C4-2B (cell line): ENCODE measurements around the gene TSPAN4.

Experiments
- ZFX ChIP-seq: fragments of 450-650 bp; IDR thresholded peaks from 2 replicates; pipeline ENCODE4 v1.6.1; 2017
- TF ChIP-seq, protein P1 (sequence below): fragments of 450-650 bp; conservative IDR thresholded peaks from 2 replicates; pipeline ENCODE4 v1.5.1; 2017; ENCODE audit warnings: mild to moderate bottlenecking

- TF ChIP-seq, protein P1, sequence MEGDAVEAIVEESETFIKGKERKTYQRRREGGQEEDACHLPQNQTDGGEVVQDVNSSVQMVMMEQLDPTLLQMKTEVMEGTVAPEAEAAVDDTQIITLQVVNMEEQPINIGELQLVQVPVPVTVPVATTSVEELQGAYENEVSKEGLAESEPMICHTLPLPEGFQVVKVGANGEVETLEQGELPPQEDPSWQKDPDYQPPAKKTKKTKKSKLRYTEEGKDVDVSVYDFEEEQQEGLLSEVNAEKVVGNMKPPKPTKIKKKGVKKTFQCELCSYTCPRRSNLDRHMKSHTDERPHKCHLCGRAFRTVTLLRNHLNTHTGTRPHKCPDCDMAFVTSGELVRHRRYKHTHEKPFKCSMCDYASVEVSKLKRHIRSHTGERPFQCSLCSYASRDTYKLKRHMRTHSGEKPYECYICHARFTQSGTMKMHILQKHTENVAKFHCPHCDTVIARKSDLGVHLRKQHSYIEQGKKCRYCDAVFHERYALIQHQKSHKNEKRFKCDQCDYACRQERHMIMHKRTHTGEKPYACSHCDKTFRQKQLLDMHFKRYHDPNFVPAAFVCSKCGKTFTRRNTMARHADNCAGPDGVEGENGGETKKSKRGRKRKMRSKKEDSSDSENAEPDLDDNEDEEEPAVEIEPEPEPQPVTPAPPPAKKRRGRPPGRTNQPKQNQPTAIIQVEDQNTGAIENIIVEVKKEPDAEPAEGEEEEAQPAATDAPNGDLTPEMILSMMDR: no peak
- no peak for TF ChIP-seq ZFX
These were observed 16.4 kb upstream of the TSPAN4 start for GRCh38 chr11:826227-826621.
